Liver (tissue), 9 donors: ENCODE results near the gene SLC2A1. TPM values are rescaled to one million over a fixed set of nuclear protein-coding genes. Genes with fewer than 3 reads are reported as not detected.
A peak's percentile ranks its signal among the peaks of the same experiment; 100 is the strongest.

Experiments
- DNase-seq: peaks from one replicate; pipeline ENCODE4 v3.0.0-alpha.2; 2017; ENCODE audit warnings: low spot score
- H3K27ac ChIP-seq, 2 donors: one replicate each; pipeline ENCODE4 v1.7.0; 2013; ENCODE audit warnings: inconsistent platforms in 2 of 2, low read length in 2 of 2, control low read depth in 1 of 2, low read depth in 1 of 2, mild to moderate bottlenecking in 1 of 2
- H3K27me3 ChIP-seq, 4 donors: one replicate each; pipeline versions ENCODE4 v1.6.1 to v1.7.0; 2013; ENCODE audit warnings: low read length in 3 of 4, inconsistent platforms in 1 of 4, mild to moderate bottlenecking in 1 of 4, moderate library complexity in 1 of 4; ENCODE audit not compliant: control insufficient read depth in 4 of 4, insufficient read depth in 4 of 4
- H3K36me3 ChIP-seq, 4 donors: one replicate each; pipeline versions ENCODE4 v1.6.1 to v1.7.0; 2013; ENCODE audit warnings: low read length in 3 of 4, mild to moderate bottlenecking in 3 of 4, low read depth in 1 of 4, moderate library complexity in 1 of 4; ENCODE audit not compliant: control insufficient read depth in 4 of 4, insufficient read depth in 3 of 4
- H3K4me1 ChIP-seq, 4 donors: one replicate each; pipeline versions ENCODE4 v1.6.1 to v1.7.0; 2013; ENCODE audit warnings: low read length in 3 of 4, mild to moderate bottlenecking in 3 of 4, moderate library complexity in 1 of 4; ENCODE audit not compliant: control insufficient read depth in 4 of 4, insufficient read depth in 4 of 4
- H3K4me3 ChIP-seq, 3 donors: one replicate each; pipeline versions ENCODE4 v1.6.1 to v1.7.0; 2013; ENCODE audit warnings: low read length in 3 of 3, control low read depth in 1 of 3, low read depth in 1 of 3, mild to moderate bottlenecking in 1 of 3
- H3K9ac ChIP-seq, 2 donors: one replicate each; pipeline ENCODE4 v1.7.0; 2013; ENCODE audit warnings: low read length in 2 of 2, mild to moderate bottlenecking in 2 of 2, moderate library complexity in 2 of 2, control low read depth in 1 of 2, low read depth in 1 of 2
- H3K9me3 ChIP-seq, 4 donors: one replicate each; pipeline versions ENCODE4 v1.6.1 to v1.7.0; 2013; ENCODE audit warnings: low read length in 3 of 4; ENCODE audit not compliant: control insufficient read depth in 4 of 4
- ATF3 ChIP-seq: IDR thresholded peaks from 2 replicates; pipeline ENCODE4 v1.6.1; 2016; ENCODE audit warnings: antibody characterized with exemption
- EGR1 ChIP-seq, 2 donors: IDR thresholded peaks; 2 replicates each; pipeline ENCODE4 v1.6.1; 2016 to 2018; ENCODE audit warnings: antibody characterized with exemption in 2 of 2, low read depth in 2 of 2
- FOXA1 ChIP-seq: IDR thresholded peaks from 2 replicates; pipeline ENCODE4 v1.6.1; 2016; ENCODE audit warnings: antibody characterized with exemption
- FOXA2 ChIP-seq: IDR thresholded peaks from 2 replicates; pipeline ENCODE4 v1.6.1; 2016; ENCODE audit warnings: antibody characterized with exemption
- HNF4G ChIP-seq: IDR thresholded peaks from 2 replicates; pipeline ENCODE4 v1.6.1; 2016; ENCODE audit warnings: antibody characterized with exemption
- JUND ChIP-seq, 2 donors: IDR thresholded peaks; 2 replicates each; pipeline ENCODE4 v1.6.1; 2016; ENCODE audit warnings: antibody characterized with exemption in 2 of 2
- MAX ChIP-seq: IDR thresholded peaks from 2 replicates; pipeline ENCODE4 v1.6.1; 2016; ENCODE audit warnings: antibody characterized with exemption
- NR2F2 ChIP-seq: IDR thresholded peaks from 2 replicates; pipeline ENCODE4 v1.6.1; 2016; ENCODE audit warnings: antibody characterized with exemption
- RAD21 ChIP-seq, 2 donors: IDR thresholded peaks; 2 replicates each; pipeline ENCODE4 v1.6.1; 2016; ENCODE audit warnings: antibody characterized with exemption in 2 of 2, mild to moderate bottlenecking in 2 of 2
- RXRA ChIP-seq, 2 donors: IDR thresholded peaks; 2 replicates each; pipeline ENCODE4 v1.6.1; 2017 to 2018; ENCODE audit warnings: antibody characterized with exemption in 2 of 2, mild to moderate bottlenecking in 1 of 2
- SP1 ChIP-seq: IDR thresholded peaks from 2 replicates; pipeline ENCODE4 v1.6.1; 2018; ENCODE audit warnings: antibody characterized with exemption, mild to moderate bottlenecking
- TAF1 ChIP-seq: conservative IDR thresholded peaks from 2 replicates; pipeline ENCODE4 v1.6.1; 2016; ENCODE audit warnings: antibody characterized with exemption, mild to moderate bottlenecking
- WGBS: extraction: QIAGEN DNeasy Blood & Tissue Kit; methylation state at CpG from one replicate; pipeline ENCODE4 v1.1.7; 2013; 5-methylcytosine and 5-hydroxymethylcytosine counted together
- polyA plus RNA-seq, 2 donors: library from polyadenylated mRNA; stranded (reverse) in 1 of 2; unstranded in 1 of 2; fragments of 200-250 nt in 1 of 2; fragments of >200 nt in 1 of 2; fragmentation: Nextera tagmentation in 1 of 2; extraction: Ambion mirVana in 1 of 2; gene quantifications; one replicate each; pipeline versions ENCODE4 v1.2.1 to v1.2.3, GENCODE V29; 2013 to 2015
- total RNA-seq, 2 donors: library from RNA; depleted of rRNA; stranded (reverse); fragments of >200 nt; gene quantifications; one replicate each; pipeline ENCODE4 v1.2.3, GENCODE V29; 2014
- TF ChIP-seq, protein P1 (sequence below): IDR thresholded peaks from 2 replicates; pipeline ENCODE4 v1.6.1; 2016; ENCODE audit warnings: antibody characterized with exemption
- TF ChIP-seq, protein P2 (sequence below): fragments of 150-350 bp; IDR thresholded peaks from 2 replicates; pipeline ENCODE4 v1.5.1; 2017; ENCODE audit warnings: improper control_type of control experiment, low read depth, low read length; ENCODE audit not compliant: missing input control
- donor health status: healthy.
- donor health status: healthy.
- donor health status: healthy.
- donor health status: healthy.
- donor health status: healthy.

The SLC2A1 gene
- total and polyA plus RNA-seq, 4 donors, result 1.1 to 675 (median 3.0) TPM

GRCh38 chr1:42929434-42930177, 29.1 kb downstream of the SLC2A1 start:
- H3K27ac ChIP-seq, result no peak overlapping the region
- peaks cover 0 to 6% (median 1%) of the 10 kb centered on the region in 4 donors for H3K36me3 ChIP-seq
- H3K27me3 ChIP-seq, result no peaks in the 10 kb centered on the region
- DNase-seq, result peak; percentile 47
- no peaks in the 10 kb centered on the region for H3K9me3 ChIP-seq
- TF ChIP-seq ATF3 (no peak), HNF4G (no peak), JUND (IDR thresholded peaks at IDR 0.05) (no peak), EGR1 (IDR thresholded peaks at IDR 0.05; ENCODE audit: low read depth in 2 of 2) (no peak), FOXA1 (no peak), TAF1 (no peak), MAX (no peak), RXRA (IDR thresholded peaks at IDR 0.05) (no peak), NR2F2 (no peak), SP1 (no peak)
- TF ChIP-seq, protein P1, sequence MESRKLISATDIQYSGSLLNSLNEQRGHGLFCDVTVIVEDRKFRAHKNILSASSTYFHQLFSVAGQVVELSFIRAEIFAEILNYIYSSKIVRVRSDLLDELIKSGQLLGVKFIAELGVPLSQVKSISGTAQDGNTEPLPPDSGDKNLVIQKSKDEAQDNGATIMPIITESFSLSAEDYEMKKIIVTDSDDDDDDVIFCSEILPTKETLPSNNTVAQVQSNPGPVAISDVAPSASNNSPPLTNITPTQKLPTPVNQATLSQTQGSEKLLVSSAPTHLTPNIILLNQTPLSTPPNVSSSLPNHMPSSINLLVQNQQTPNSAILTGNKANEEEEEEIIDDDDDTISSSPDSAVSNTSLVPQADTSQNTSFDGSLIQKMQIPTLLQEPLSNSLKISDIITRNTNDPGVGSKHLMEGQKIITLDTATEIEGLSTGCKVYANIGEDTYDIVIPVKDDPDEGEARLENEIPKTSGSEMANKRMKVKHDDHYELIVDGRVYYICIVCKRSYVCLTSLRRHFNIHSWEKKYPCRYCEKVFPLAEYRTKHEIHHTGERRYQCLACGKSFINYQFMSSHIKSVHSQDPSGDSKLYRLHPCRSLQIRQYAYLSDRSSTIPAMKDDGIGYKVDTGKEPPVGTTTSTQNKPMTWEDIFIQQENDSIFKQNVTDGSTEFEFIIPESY, result no peak
- TF ChIP-seq, protein P2, sequence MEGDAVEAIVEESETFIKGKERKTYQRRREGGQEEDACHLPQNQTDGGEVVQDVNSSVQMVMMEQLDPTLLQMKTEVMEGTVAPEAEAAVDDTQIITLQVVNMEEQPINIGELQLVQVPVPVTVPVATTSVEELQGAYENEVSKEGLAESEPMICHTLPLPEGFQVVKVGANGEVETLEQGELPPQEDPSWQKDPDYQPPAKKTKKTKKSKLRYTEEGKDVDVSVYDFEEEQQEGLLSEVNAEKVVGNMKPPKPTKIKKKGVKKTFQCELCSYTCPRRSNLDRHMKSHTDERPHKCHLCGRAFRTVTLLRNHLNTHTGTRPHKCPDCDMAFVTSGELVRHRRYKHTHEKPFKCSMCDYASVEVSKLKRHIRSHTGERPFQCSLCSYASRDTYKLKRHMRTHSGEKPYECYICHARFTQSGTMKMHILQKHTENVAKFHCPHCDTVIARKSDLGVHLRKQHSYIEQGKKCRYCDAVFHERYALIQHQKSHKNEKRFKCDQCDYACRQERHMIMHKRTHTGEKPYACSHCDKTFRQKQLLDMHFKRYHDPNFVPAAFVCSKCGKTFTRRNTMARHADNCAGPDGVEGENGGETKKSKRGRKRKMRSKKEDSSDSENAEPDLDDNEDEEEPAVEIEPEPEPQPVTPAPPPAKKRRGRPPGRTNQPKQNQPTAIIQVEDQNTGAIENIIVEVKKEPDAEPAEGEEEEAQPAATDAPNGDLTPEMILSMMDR, result no peak
- 94% methylated on average over 26 of the region's 26 CpGs for WGBS
- no peak overlapping the region for H3K4me3 ChIP-seq
- peaks cover 0 to 3% (median 0%) of the 10 kb centered on the region in 4 donors for H3K4me1 ChIP-seq
- no peak overlapping the region for H3K9ac ChIP-seq

- Histone ChIP-seq H3K27me3 (no peaks in the 10 kb centered on the region), H3K4me3 (no peak overlapping the region), H3K36me3 (peaks cover 0 to 6% (median 1%) of the 10 kb centered on the region in 4 donors), H3K27ac (no peak overlapping the region), H3K9me3 (no peaks in the 10 kb centered on the region), H3K4me1 (peaks cover 0 to 6% (median 0%) of the 10 kb centered on the region in 4 donors), H3K9ac (no peak overlapping the region)
- no peak for DNase-seq
- TF ChIP-seq ATF3 (no peak), RAD21 (IDR thresholded peaks at IDR 0.05) (no peak), EGR1 (IDR thresholded peaks at IDR 0.05; ENCODE audit: low read depth in 2 of 2) (no peak), FOXA2 (no peak), SP1 (no peak)
- 98% methylated on average over 13 of the region's 13 CpGs for WGBS
Measured at GRCh38 chr1:42928859-42929258, 29.8 kb downstream of the SLC2A1 start.
